Astrocyte (in vitro differentiated cells and primary cell): ENCODE data around the gene DSCAM.

Source experiments
- CTCF ChIP-seq: IDR thresholded peaks from 2 replicates; pipeline ENCODE4 v1.5.1; 2011; ENCODE audit warnings: low read depth, mild to moderate bottlenecking, inconsistent platforms, low read length, moderate library complexity; ENCODE audit not compliant: insufficient read depth
- EZH2 ChIP-seq: IDR thresholded peaks from 2 replicates; pipeline ENCODE4 v1.6.1; 2012; ENCODE audit warnings: mild to moderate bottlenecking, low read length, inconsistent platforms; ENCODE audit not compliant: insufficient read depth

DNA sequence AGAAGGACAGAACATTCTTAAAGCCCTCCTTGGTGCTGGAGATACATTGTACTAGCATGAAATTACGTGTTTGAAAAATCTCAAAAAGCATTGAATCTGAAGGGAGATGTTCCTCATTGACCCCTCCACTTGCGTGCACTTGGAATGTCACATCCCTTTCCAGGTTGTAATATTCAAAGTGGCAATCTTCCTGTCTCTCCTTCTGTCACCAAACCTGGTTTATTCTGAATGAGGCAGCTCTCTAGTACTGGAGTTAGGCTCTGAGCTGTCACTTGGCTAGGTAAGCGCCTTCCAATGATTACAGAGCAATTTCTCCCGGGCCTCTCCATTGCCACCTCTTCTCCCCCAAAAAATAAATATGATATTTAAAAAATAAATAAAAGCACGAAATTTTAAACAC lies 855 bp downstream of the DSCAM start:
- TF ChIP-seq CTCF (no peak), EZH2 (no peak)
